Adrenal gland (tissue), 5 donors: ENCODE measurements around the gene SUPT5H.

Source experiments
- CTCF ChIP-seq, 6 experiments: fragments of 450-650 bp in 4 of 6; fragments of 200-600 bp in 2 of 6; sonication (generic) in 1 of 6; IDR thresholded peaks; 1 replicate in 5 of 6; 2 replicates in 1 of 6; pipeline versions ENCODE4 v1.5.1 to v1.8.0; 2016 to 2021; ENCODE audit warnings: antibody characterized with exemption in 6 of 6, mild to moderate bottlenecking in 2 of 6, moderate library complexity in 1 of 6
- POLR2A ChIP-seq, 2 donors: fragments of 450-650 bp; IDR thresholded peaks; one replicate each; pipeline ENCODE4 v1.6.1; 2017; ENCODE audit warnings: antibody characterized with exemption in 2 of 2, mild to moderate bottlenecking in 2 of 2, moderate library complexity in 1 of 2
- donor health status: DM: no; HTN: no; CAD: no.

DNA sequence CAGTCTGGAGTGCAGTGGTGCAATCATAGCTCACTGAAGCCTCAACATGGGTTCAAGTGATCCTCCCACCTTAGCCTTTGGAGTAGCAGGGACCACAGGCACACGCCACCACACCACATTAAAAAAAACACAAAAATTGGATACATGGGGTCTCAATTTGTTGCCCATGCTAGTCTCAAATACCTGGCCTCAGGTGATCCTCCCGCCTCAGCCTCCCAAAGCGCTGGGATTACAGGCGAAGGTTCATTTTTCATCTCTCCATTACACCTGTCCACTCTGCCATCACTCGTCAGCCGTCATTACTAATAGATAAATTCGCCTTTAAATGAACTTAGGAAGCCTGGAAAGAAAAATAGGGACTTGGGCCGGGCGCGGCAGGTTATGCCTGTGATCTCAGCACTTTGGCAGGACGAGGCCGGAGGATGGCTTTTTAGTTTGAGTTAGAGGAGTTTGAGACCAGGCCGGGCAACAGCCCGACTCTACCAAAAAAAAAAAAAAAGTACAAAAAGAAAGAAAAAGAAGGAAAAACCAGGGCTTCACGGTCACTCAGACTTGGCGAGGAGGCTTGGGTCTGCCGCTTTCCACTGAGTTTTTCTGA is 685 bp upstream of the SUPT5H start:
- no peak for TF ChIP-seq CTCF (IDR thresholded peaks at IDR 0.05)
- TF ChIP-seq POLR2A (IDR thresholded peaks at IDR 0.05) = no peak
